GDM1 (cell line): Measurements from ENCODE around the gene EPHA2.
"Not testable (repeated sequence)": the region's sequence is repeated elsewhere in the genome, so short reads cannot be mapped to it uniquely, and the experiment has no call there.

ENCODE experiments used
- DNase-seq: peaks from one replicate; lab custom pipeline; 2025; lab: John Stamatoyannopoulos, UW

EPHA2 gene

GRCh38 chr1:16119504-16119903 lies 36.4 kb downstream of the EPHA2 start:
- DNase-seq, result no peak

GRCh38 chr1:16118706-16119105 lies 37.2 kb downstream of the EPHA2 start:
- no peak for DNase-seq

GRCh38 chr1:16117936-16118335 lies 37.9 kb downstream of the EPHA2 start:
- no peak for DNase-seq

- no peak for DNase-seq
Measured at GRCh38 chr1:16117369-16117768, 38.5 kb downstream of the EPHA2 start.

- no peak for DNase-seq
Measured at GRCh38 chr1:16116625-16117024, 39.2 kb downstream of the EPHA2 start.

GRCh38 chr1:16116002-16116401 lies 39.9 kb downstream of the EPHA2 start:
- no peak for DNase-seq

GRCh38 chr1:16115468-16115983 lies 40.3 kb downstream of the EPHA2 start:
- no peak for DNase-seq

- no peak for DNase-seq
Measured at GRCh38 chr1:16114527-16115467, 41.1 kb downstream of the EPHA2 start.

- no peak for DNase-seq
Measured at GRCh38 chr1:16112596-16113555, 43.0 kb downstream of the EPHA2 start.

- DNase-seq, result no peak
Measured at GRCh38 chr1:16111771-16112595, 43.9 kb downstream of the EPHA2 start.

- no peak for DNase-seq
Measured at GRCh38 chr1:16110884-16111283, 45.0 kb downstream of the EPHA2 start.

GRCh38 chr1:16110456-16110855 lies 45.4 kb downstream of the EPHA2 start:
- DNase-seq, result no peak

- DNase-seq, result no peak
Measured at GRCh38 chr1:16109571-16109970, 46.3 kb downstream of the EPHA2 start.

GRCh38 chr1:16107039-16107438 lies 48.8 kb downstream of the EPHA2 start:
- not testable (repeated sequence) for DNase-seq

GRCh38 chr1:16101623-16102022 lies 54.2 kb downstream of the EPHA2 start:
- no peak for DNase-seq

GRCh38 chr1:16099412-16099811 lies 56.5 kb downstream of the EPHA2 start:
- DNase-seq, result no peak

GRCh38 chr1:16095447-16095846 lies 60.4 kb downstream of the EPHA2 start:
- DNase-seq, result no peak

- DNase-seq, result no peak
Measured at GRCh38 chr1:16094453-16095158, 61.3 kb downstream of the EPHA2 start.

- no peak for DNase-seq
Measured at GRCh38 chr1:16093611-16094010, 62.3 kb downstream of the EPHA2 start.

- DNase-seq, result no peak
Measured at GRCh38 chr1:16092923-16093511, 62.9 kb downstream of the EPHA2 start.
